Measurements from ENCODE around the gene MITD1. TPM values are rescaled to one million over a fixed set of nuclear protein-coding genes. Genes with fewer than 3 reads are reported as not detected.
"Not testable (repeated sequence)": the region's sequence is repeated elsewhere in the genome, so short reads cannot be mapped to it uniquely, and the experiment has no call there.

Gene MITD1
- total RNA-seq, 2 donors from 2014 or later, result 11.8 to 25.9 TPM

GRCh38 chr2:99200076-99200800 lies 19.4 kb upstream of the MITD1 start:
- H3K4me1 ChIP-seq, result no peaks in the 10 kb centered on the region
- no peak for DNase-seq (ENCODE audit: low spot score)
- no peaks in the 10 kb centered on the region for H3K27me3 ChIP-seq
- H3K36me3 ChIP-seq, result peaks cover 27% of the 10 kb centered on the region
- no peak overlapping the region for H3K27ac ChIP-seq
- TF ChIP-seq CTCF (IDR thresholded peaks at IDR 0.05), result no peak
- H3K4me3 ChIP-seq, result no peak overlapping the region
- no peaks in the 10 kb centered on the region for H3K9me3 ChIP-seq

GRCh38 chr2:99198103-99198841 lies 17.4 kb upstream of the MITD1 start:
- Histone ChIP-seq H3K4me1 (no peaks in the 10 kb centered on the region), H3K27ac (no peak overlapping the region), H3K4me3 (no peak overlapping the region), H3K36me3 (peaks cover 36% of the 10 kb centered on the region), H3K27me3 (no peaks in the 10 kb centered on the region), H3K9me3 (no peaks in the 10 kb centered on the region)
- TF ChIP-seq CTCF (IDR thresholded peaks at IDR 0.05), result no peak
- DNase-seq (ENCODE audit: low spot score), result no peak

DNA sequence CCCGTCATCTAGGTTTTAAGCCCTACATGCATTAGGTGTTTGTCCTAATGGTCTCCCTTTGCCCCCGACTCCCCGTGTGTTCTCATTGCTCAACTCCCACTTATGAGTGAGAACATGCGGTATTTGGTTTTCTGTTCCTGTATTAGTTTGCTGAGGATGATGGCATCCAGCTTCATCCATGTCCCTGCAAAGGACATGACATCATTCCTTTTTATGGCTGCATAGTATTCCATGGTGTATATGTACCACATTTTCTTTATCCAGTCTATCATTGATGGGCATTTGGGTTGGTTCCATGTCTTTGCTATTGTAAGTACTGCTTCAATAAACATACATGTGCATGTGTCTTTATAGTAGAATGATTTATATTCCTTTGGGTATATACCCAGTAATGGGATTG lies 11.5 kb upstream of the MITD1 start:
- not testable (repeated sequence) for H3K4me1 ChIP-seq; H3K4me3 ChIP-seq; DNase-seq (ENCODE audit: low spot score); H3K27ac ChIP-seq; H3K27me3 ChIP-seq; H3K9me3 ChIP-seq
- H3K36me3 ChIP-seq, result peaks cover 54% of the 10 kb centered on the region

- Histone ChIP-seq H3K36me3 (peaks cover 35% of the 10 kb centered on the region), H3K27ac (no peak overlapping the region), H3K27me3 (no peaks in the 10 kb centered on the region), H3K4me3 (no peak overlapping the region), H3K9me3 (no peaks in the 10 kb centered on the region), H3K4me1 (no peaks in the 10 kb centered on the region)
- DNase-seq (ENCODE audit: low spot score), result no peak
- TF ChIP-seq CTCF (IDR thresholded peaks at IDR 0.05), result no peak
These were observed 9.7 kb upstream of the MITD1 start for GRCh38 chr2:99190548-99190947.

DNA sequence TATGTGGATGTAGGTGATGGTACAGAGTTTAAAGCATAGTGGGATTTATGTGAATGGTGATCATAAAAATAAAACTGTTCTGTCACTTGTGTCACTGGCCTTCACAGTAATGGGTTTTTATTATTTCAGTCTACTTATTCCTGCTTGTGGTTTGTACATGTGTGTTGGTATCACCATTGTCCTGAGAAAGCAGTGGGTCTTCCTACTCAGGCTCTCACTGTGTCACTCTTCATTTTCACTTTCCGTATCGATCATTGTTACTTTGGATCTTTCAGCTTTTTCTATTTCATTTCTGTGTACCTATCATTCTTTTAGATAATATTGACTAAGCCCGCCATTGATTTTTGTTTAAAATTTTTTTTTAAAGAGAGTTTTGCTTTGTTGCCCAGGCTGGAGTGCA lies 7.5 kb upstream of the MITD1 start:
- H3K9me3 ChIP-seq, result no peaks in the 10 kb centered on the region
- H3K36me3 ChIP-seq, result peaks cover 23% of the 10 kb centered on the region
- no peaks in the 10 kb centered on the region for H3K27me3 ChIP-seq
- TF ChIP-seq CTCF (IDR thresholded peaks at IDR 0.05), result no peak
- no peak for DNase-seq (ENCODE audit: low spot score)
- H3K4me1 ChIP-seq, result peaks cover 0 to 2% of the 10 kb centered on the region in 2 donors
- no peak overlapping the region for H3K27ac ChIP-seq
- no peak overlapping the region for H3K4me3 ChIP-seq

DNA sequence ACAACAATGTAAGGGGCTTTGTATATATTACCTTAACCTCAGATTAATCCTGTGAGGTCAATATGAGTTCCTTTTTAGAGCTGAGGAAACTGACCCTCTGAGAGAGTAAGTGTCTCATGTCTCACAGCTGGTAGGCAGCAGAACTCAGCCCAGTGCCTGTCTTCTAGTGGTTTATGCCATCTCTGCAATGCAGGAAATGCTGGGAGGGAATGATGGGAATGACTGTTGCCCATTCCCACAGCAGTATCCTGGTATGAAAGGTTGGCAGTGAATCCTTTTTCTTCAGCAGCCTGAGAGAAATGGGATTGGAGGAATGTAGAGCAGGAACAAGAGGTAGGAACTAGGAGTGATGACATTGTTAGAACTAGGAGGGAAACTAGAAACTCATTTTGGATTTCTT lies 6.2 kb upstream of the MITD1 start:
- no peaks in the 10 kb centered on the region for H3K27me3 ChIP-seq
- H3K27ac ChIP-seq, result no peak overlapping the region
- DNase-seq (ENCODE audit: low spot score), result no peak
- H3K4me3 ChIP-seq, result no peak overlapping the region
- H3K4me1 ChIP-seq, result peaks cover 0 to 13% of the 10 kb centered on the region in 2 donors
- H3K36me3 ChIP-seq, result peaks cover 13% of the 10 kb centered on the region
- no peaks in the 10 kb centered on the region for H3K9me3 ChIP-seq
- no peak for TF ChIP-seq CTCF (IDR thresholded peaks at IDR 0.05)
